Immature natural killer cell (primary cell): ENCODE results near the gene CD79A. TPM values are rescaled to one million over a fixed set of nuclear protein-coding genes. Genes with fewer than 3 reads are reported as not detected.
"Not testable (repeated sequence)": the region's sequence is repeated elsewhere in the genome, so short reads cannot be mapped to it uniquely, and the experiment has no call there.

ENCODE experiments used
- DNase-seq, 3 donors: peaks; one replicate each; pipeline ENCODE4 v3.0.0; 2022; ENCODE audit warnings: mixed read lengths in 1 of 3
- H3K27ac Mint-ChIP-seq, 6 donors: one replicate each; pipeline ENCODE4 v1.8.0; 2020; ENCODE audit warnings: mixed read lengths in 6 of 6, mild to moderate bottlenecking in 5 of 6, inconsistent platforms in 4 of 6, moderate library complexity in 3 of 6
- H3K27me3 Mint-ChIP-seq, 3 donors: one replicate each; pipeline ENCODE4 v1.8.0; 2020 to 2021; ENCODE audit warnings: low read depth in 3 of 3, mild to moderate bottlenecking in 3 of 3, mixed read lengths in 3 of 3, moderate library complexity in 3 of 3, inconsistent platforms in 1 of 3
- H3K36me3 Mint-ChIP-seq, 3 donors: one replicate each; pipeline ENCODE4 v1.8.0; 2020; ENCODE audit warnings: mixed read lengths in 3 of 3, inconsistent platforms in 2 of 3, mild to moderate bottlenecking in 2 of 3
- H3K4me1 Mint-ChIP-seq, 2 donors: one replicate each; pipeline ENCODE4 v1.8.0; 2020; ENCODE audit warnings: inconsistent platforms in 2 of 2, mild to moderate bottlenecking in 2 of 2, mixed read lengths in 2 of 2, moderate library complexity in 1 of 2
- H3K4me3 Mint-ChIP-seq, 5 donors: one replicate each; pipeline ENCODE4 v1.8.0; 2020; ENCODE audit warnings: mild to moderate bottlenecking in 5 of 5, mixed read lengths in 5 of 5, inconsistent platforms in 3 of 5, moderate library complexity in 3 of 5
- H3K9me3 Mint-ChIP-seq, 6 donors: one replicate each; pipeline ENCODE4 v1.8.0; 2020; ENCODE audit warnings: mild to moderate bottlenecking in 6 of 6, mixed read lengths in 6 of 6, inconsistent platforms in 4 of 6, moderate library complexity in 3 of 6
- polyA plus RNA-seq, 3 donors: library from polyadenylated mRNA; unstranded; fragments of 300-500 nt; fragmentation: Illumina TruSeq; gene quantifications; one replicate each; pipeline ENCODE4 v1.2.3, GENCODE V29; 2021

The CD79A gene
- polyA plus RNA-seq, 3 donors from 2014 or later = 4.1 to 8.3 (median 5.1) TPM

DNA sequence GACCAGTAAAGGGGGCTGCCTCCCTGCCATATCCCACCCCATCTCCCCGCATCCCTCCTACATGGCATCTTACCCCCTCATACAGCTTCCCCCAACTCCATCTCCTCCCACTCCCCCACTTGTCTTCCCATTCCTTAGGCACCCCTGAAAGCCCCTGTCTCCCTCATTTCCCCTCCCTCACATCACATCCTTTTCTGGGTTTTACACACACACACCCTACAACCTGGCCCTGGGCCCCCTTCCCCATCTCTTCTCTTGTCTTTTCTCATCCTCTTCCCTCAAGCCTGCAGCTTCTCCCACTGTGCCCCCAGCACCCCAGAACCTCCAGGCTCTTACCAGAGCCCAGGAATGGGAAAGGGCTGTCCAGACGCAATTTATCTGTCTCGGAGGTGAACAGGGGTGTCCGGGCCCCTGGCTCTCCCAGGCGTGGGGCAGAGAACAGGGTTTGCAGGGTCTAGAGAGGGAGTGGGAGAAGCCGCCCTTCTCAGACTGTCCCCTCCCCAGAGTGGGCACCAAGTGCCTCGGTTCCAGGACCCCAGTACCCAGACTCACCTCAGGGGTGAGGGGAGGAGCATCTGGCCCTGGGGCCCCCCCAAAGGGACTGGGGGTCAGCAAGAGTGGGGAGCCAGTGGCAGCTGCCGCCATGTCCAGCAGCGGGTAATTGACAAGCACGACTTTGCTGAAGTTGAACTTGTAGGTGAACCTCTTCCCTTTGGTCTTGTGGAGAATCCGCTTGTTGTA, 31.8 kb downstream of the CD79A start:
- no peak overlapping the region for H3K4me3 Mint-ChIP-seq
- H3K4me1 Mint-ChIP-seq = peaks cover 48 to 51% of the 10 kb centered on the region in 2 donors

GRCh38 chr19:41909706-41910105, 32.6 kb downstream of the CD79A start:
- H3K36me3 Mint-ChIP-seq = peaks cover 9 to 19% (median 12%) of the 10 kb centered on the region in 3 donors
- peak overlapping the region in 2 of 6 donors; percentile 36 to 71 for H3K27ac Mint-ChIP-seq
- H3K9me3 Mint-ChIP-seq = no peaks in the 10 kb centered on the region
- H3K4me3 Mint-ChIP-seq = no peak overlapping the region
- peaks cover 13 to 28% (median 25%) of the 10 kb centered on the region in 3 donors for H3K27me3 Mint-ChIP-seq
- no peak for DNase-seq
- H3K4me1 Mint-ChIP-seq = peaks cover 50 to 53% of the 10 kb centered on the region in 2 donors

More for the DNA sequence above, 31.8 kb downstream of the CD79A start:
- Mint-ChIP-seq H3K9me3 (no peaks in the 10 kb centered on the region), H3K36me3 (peaks cover 12 to 25% (median 15%) of the 10 kb centered on the region in 3 donors), H3K27ac (peak overlapping the region in 4 of 6 donors; percentile 12 to 71 (median 42)), H3K27me3 (peaks cover 13 to 27% (median 21%) of the 10 kb centered on the region in 3 donors)
- DNase-seq = no peak

- H3K36me3 Mint-ChIP-seq = peaks cover 8 to 15% (median 9%) of the 10 kb centered on the region in 3 donors
- H3K4me3 Mint-ChIP-seq = peak overlapping the region in 1 of 5 donors; percentile 0
- peaks cover 12 to 28% (median 26%) of the 10 kb centered on the region in 3 donors for H3K27me3 Mint-ChIP-seq
- DNase-seq = no peak
- H3K9me3 Mint-ChIP-seq = no peaks in the 10 kb centered on the region
- peak overlapping the region; percentile 19 to 77 (median 59) for H3K27ac Mint-ChIP-seq
- H3K4me1 Mint-ChIP-seq = peaks cover 48 to 49% of the 10 kb centered on the region in 2 donors
Measured at GRCh38 chr19:41910240-41910991, 33.3 kb downstream of the CD79A start.

DNA sequence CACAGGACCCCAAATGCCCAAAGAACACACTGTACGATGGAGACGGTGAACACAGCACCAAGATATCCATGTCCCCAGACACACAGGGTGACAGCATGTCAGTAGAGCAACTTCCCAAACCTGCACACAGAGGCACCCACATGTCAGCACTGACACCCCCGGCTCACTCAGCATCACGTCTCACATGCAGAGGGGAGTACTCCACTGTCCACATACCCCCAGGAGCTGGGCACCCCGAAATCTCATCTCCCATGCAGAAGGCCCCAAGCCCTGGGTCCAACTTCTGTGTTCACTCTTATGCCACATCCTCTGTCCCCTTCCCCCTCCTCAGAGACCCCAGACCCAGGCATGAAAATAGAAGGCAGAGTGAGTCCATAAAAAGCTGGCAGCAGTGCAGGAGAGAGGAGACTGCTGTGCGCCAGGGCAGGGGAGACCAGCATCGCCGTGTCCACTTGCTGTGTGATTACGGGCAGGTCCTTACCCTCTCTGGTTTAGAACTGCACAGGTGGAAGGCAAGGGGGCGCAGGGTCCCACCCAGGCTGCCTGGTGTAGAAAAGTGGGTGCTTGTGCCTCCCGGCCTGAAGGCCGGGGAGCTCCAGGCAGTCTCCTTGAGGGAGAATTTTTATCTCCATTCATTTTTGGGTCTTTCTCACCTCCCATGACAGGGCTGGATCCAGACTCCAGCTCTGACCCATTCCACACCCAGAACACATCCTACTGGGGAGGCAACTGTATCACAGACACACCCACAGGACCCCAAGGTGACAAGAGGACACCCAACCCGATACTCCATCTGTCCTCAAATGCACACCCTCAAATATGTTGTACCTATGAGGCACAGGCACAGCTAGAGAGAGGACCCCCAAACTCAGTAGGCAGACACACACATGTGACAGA, 34.2 kb downstream of the CD79A start:
- peak overlapping the region; percentile 35 to 77 (median 66) for H3K27ac Mint-ChIP-seq
- H3K36me3 Mint-ChIP-seq = peaks cover 4 to 8% (median 4%) of the 10 kb centered on the region in 3 donors
- H3K27me3 Mint-ChIP-seq = peaks cover 11 to 28% (median 25%) of the 10 kb centered on the region in 3 donors
- H3K4me3 Mint-ChIP-seq = peak overlapping the region; percentile 3 to 55 (median 22)
- H3K4me1 Mint-ChIP-seq = peaks cover 43 to 44% of the 10 kb centered on the region in 2 donors
- DNase-seq = no peak
- no peaks in the 10 kb centered on the region for H3K9me3 Mint-ChIP-seq

GRCh38 chr19:41911889-41912731, 35.0 kb downstream of the CD79A start:
- Mint-ChIP-seq H3K36me3 (peaks cover 0 to 3% (median 0%) of the 10 kb centered on the region in 3 donors), H3K4me3 (peak overlapping the region; percentile 17 to 55 (median 38)), H3K4me1 (peaks cover 36 to 41% of the 10 kb centered on the region in 2 donors), H3K27me3 (peaks cover 11 to 28% (median 25%) of the 10 kb centered on the region in 3 donors), H3K9me3 (no peaks in the 10 kb centered on the region), H3K27ac (peak overlapping the region in 4 of 6 donors; percentile 23 to 77 (median 44))
- no peak for DNase-seq

- Mint-ChIP-seq H3K4me3 (peak overlapping the region in 3 of 5 donors; percentile 15 to 31 (median 18)), H3K27ac (no peak overlapping the region), H3K9me3 (no peaks in the 10 kb centered on the region), H3K36me3 (no peaks in the 10 kb centered on the region), H3K4me1 (peaks cover 36 to 39% of the 10 kb centered on the region in 2 donors), H3K27me3 (peaks cover 11 to 28% (median 25%) of the 10 kb centered on the region in 3 donors)
- DNase-seq = peak in 1 of 3 donors; percentile 21
Measured at GRCh38 chr19:41912899-41913537, 35.9 kb downstream of the CD79A start.

GRCh38 chr19:41913538-41914423, 36.7 kb downstream of the CD79A start:
- Mint-ChIP-seq H3K27me3 (peaks cover 11 to 28% (median 25%) of the 10 kb centered on the region in 3 donors), H3K4me3 (peak overlapping the region; percentile 4 to 60 (median 31)), H3K36me3 (no peaks in the 10 kb centered on the region), H3K4me1 (peaks cover 36 to 39% of the 10 kb centered on the region in 2 donors), H3K27ac (peak overlapping the region in 1 of 6 donors; percentile 82), H3K9me3 (no peaks in the 10 kb centered on the region)
- DNase-seq = no peak

DNA sequence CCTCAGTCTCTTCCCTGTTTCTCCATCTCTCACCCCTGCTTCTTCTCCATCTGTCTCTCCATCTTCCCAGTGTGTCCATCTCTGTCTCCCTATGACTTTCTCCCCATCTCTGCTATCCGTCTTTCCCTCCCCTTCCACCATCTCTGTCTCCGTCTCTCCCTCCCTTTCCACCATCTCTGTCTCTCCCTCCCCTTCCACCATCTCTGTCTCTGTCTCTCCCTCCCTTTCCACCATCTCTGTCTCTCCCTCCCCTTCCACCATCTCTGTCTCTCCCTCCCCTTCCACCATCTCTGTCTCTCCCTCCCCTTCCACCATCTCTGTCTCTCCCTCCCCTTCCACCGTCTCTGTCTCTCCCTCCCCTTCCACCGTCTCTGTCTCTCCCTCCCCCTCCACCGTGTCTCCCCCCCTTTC, 37.4 kb downstream of the CD79A start:
- Mint-ChIP-seq H3K27ac (peak overlapping the region in 1 of 6 donors; percentile 82), H3K4me1 (peaks cover 36 to 37% of the 10 kb centered on the region in 2 donors), H3K4me3 (peak overlapping the region in 3 of 5 donors; percentile 31 to 60 (median 33)), H3K27me3 (peaks cover 11 to 28% (median 25%) of the 10 kb centered on the region in 3 donors)
- H3K9me3 Mint-ChIP-seq, H3K36me3 Mint-ChIP-seq, DNase-seq: not testable (repeated sequence)

DNA sequence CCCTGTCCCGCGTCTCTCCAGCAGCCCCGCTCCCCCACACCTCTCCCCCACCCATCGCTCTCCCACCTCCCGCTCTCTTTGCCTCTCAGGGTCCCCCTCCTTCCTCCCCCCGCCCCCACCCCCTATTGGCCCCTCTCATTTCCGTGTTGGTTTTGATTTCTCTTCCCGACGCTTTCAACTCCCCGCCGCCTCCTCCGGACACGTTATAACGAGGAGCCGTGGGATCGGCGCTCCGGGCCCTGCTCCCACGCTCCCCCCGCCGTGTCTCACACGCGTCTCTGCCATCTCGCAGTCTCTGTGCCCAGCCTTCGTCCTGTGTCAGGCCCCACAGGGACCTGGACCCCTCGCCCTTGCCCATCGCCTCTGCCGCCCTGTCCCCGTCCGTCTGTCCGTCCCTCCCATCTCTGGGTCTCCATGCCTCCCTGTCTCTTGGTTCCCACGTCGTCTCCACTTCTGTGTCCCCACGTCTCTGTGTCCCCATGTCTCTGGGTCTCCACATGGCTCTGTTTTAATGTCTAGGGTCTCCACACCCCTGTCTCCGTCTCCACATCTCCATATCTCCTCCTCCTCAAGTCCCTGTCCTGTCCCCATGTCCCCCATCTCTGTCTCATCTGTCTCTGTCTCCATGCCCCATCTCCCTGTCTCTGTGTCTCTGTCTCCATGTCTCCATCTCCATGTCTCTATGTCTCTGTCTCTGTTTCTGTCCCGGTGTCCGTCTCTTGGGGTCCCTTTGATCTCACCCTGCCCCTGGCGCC, 38.1 kb downstream of the CD79A start:
- no peaks in the 10 kb centered on the region for H3K9me3 Mint-ChIP-seq
- no peak overlapping the region for H3K4me3 Mint-ChIP-seq
- H3K27ac Mint-ChIP-seq = no peak overlapping the region
- H3K27me3 Mint-ChIP-seq = peaks cover 11 to 27% (median 25%) of the 10 kb centered on the region in 3 donors
- no peaks in the 10 kb centered on the region for H3K36me3 Mint-ChIP-seq
- peaks cover 35% of the 10 kb centered on the region in 2 donors for H3K4me1 Mint-ChIP-seq
- DNase-seq = no peak

GRCh38 chr19:41915776-41916414, 38.8 kb downstream of the CD79A start:
- Mint-ChIP-seq H3K4me1 (peaks cover 28% of the 10 kb centered on the region in 2 donors), H3K4me3 (no peak overlapping the region), H3K27ac (no peak overlapping the region), H3K9me3 (no peaks in the 10 kb centered on the region), H3K27me3 (peaks cover 6 to 25% (median 20%) of the 10 kb centered on the region in 3 donors), H3K36me3 (no peaks in the 10 kb centered on the region)
- no peak for DNase-seq
